HG03460 (cell line): ENCODE results near the gene CAMK2N2.

Source experiments
- ATAC-seq: cut with Tn5 transposase; IDR thresholded peaks from one replicate; pipeline ENCODE4 v1.9.1; 2021; ENCODE audit not compliant: unreplicated experiment

The CAMK2N2 gene

DNA sequence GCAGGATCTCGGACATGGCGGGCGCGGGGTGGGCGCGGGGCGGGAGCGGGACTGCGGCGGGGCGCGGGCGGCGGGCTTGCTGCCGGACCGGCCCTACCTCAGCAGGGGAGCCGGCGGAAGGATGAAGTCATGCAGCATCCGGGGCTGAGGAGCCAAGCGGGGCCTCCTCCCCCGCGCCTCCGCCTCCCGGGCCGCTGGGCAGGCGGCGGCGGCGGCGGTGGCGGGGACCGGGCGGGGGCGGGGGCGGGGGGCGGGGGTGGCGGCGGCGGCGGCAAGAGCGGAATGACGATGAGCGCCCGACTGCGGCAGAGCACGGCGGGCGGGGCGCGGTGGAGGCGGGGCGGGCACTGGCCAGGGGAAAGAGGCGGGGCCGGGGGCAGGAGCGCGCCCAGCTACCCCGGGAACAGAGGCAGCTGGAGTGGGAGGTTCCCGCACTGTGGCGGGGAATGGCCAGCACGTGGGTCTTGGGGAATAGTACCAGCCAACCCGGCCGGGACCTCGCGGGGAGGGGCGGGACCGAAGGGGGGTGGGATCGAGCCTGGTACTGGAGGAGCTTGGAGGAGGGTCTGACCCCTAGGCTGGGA, at the start of gene CAMK2N2:
TSS of gene CAMK2N2 (minus strand) at position 284 of the 584 bp plus-strand sequence. CDS start at position 16, 268 bp downstream.
- no peak for ATAC-seq

DNA sequence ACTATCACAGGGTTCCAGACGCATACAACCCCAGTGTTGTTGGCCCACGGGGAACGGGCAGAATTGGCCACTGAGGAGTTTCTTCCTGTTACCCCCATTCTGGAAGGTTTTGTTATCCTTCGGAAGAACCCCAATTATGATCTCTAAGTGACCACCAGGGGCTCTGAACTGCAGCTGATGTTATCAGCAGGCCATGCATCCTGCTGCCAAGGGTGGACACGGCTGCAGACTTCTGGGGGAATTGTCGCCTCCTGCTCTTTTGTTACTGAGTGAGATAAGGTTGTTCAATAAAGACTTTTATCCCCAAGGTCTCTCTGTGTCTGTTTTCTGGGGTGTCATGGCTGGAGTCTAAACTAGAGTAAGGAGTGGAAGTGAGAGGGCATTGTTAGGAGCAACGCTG, 47.4 kb upstream of the CAMK2N2 start:
- no peak for ATAC-seq

DNA sequence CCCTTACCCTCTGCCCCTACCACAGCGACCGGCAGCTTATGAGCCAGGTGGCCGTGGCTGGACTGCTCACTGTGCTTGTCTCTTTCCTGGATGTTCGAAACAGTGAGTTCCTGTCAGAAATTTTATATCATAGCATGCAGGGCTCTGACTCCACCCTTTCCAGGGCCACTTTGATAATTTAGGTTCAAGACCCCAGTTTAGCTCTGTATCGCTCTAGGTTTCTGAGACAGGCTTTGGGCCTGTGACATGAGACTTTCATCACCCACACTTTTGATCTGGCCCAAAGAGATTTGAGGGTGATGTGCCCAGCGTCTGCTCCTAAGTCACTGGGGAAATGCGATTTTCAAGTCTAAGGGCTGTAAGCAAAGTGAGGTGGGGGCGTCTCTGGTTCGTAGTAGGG, 46.6 kb upstream of the CAMK2N2 start:
- ATAC-seq: no peak

DNA sequence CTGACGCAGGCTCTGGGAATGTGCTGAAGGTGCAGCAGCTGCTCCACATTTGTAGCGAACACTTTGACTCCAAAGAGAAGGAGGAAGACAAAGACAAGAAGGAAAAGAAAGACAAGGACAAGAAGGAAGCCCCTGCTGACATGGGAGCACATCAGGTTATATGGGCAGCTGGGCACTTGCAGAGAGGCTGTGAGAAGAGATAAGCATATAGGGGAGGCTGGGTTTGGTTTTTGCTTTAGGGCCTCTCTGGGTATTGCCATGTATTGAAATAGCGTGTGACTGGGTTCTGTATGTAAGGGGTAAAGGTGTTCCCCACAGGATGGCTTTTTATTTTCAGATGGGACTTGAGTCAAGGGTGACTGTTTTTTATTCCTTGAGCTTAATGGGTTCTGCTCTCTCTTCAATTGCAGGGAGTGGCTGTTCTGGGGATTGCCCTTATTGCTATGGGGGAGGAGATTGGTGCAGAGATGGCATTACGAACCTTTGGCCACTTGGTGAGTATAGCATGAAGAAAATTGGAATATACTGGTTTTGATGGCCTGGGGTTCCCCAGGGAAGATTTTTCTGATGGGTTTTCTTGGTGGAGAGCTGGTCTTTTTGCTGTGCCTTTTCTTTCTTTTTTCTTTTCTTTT, 45.1 kb upstream of the CAMK2N2 start:
- ATAC-seq: no peak

DNA sequence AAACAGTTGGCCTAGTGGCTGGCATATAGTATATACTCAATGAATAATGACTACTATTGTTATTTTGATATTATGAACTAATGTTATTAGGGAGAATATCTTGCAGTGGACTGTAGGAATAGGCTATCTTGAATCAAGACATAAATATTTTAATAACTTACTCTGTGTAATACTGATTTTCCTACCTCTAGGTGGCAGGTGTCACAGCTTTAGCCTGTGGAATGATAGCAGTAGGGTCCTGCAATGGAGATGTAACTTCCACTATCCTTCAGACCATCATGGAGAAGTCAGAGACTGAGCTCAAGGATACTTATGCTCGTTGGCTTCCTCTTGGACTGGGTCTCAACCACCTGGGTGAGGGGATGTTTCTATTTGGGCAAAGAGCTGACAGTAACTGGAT, 44.2 kb upstream of the CAMK2N2 start:
- ATAC-seq: no peak

DNA sequence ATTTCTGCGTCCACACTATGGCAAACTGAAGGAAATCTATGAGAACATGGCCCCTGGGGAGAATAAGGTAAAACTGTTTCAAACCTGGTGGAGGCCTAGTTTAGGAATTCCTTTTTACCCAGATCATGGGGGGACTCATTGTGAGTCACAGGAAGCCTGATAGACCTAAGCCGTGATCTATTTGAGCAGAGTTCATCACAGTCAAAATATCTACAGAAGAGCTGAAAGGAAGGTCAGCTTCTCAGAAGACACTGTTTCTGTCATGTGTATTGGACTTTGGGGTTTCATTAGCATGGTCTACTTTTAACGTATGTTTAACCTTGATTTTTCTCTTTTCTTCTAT, 39.0 kb upstream of the CAMK2N2 start:
- ATAC-seq: no peak

DNA sequence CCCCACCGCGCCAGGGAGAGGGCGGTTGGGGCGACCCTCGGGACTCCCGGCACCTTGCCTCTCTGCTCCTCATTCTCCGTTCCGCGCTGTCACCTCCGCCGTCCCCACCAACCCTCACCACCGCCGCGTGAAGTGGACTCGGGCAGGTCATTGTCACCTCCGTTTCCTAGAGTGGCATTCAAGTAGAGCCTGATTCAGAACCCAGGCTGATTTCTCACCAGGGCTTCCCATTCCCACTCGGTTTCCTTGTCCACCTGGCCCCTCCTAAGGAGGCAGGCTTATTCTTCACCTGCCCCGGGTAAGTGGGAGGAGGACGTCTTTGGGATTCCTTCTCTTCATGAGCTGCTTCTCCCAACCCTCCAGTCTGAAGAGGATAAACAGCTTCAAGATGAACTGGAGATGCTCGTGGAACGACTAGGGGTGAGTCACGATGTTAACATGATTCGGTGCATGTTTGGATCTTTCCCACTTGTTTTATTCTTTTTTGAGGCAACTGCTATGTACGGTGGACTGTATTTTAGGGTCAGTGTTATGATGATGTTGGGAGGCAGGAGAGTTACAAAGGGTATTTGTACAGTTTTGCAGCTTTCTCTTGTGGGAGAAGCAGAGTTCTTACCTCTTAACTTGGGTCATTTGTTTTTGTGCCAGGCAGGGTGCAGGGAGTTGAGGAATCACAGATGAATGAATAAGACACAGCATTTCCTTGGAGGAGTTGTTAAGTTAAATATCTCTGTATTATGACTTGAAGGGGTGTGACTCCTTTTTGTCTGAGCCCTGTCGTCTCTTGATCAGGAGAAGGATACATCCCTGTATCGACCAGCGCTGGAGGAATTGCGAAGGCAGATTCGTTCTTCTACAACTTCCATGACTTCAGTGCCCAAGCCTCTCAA, 38.4 kb upstream of the CAMK2N2 start:
- ATAC-seq: peak; percentile 2

DNA sequence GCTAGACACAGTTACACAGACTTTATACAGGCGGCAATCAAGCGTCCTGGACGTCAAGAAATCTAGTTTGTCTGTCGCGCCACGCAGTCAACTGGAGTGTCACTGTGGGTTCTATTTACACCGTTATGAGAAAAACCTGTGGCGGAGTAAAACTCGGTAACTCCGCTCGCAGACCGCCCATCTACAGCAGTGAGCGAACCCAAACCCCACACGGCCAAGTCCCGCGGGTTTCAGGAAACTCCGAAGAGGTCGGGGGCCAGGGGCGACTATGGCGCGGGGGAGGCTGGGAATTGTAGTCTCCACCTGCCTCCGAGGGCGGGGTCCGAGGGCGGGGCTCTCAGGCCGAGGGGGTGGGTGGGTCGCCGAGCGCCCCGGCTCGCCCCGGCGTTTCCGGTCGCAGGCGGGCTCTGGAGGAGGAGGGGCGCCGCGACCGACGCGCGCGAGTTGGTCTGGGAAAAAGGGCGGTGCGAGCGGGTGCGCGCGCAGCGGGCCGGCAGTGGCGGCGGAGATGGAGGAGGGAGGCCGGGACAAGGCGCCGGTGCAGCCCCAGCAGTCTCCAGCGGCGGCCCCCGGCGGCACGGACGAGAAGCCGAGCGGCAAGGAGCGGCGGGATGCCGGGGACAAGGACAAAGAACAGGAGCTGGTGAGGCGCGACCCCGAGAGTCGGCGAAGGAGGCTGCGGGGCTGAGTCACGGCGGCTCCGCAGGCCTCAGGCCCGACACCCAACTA, 37.6 kb upstream of the CAMK2N2 start, which contains the start of gene PSMD2:
TSS of gene PSMD2 (plus strand) at position 483 of the 729 bp plus-strand sequence. CDS start at position 509, 26 bp downstream.
- peak; percentile 93 for ATAC-seq

DNA sequence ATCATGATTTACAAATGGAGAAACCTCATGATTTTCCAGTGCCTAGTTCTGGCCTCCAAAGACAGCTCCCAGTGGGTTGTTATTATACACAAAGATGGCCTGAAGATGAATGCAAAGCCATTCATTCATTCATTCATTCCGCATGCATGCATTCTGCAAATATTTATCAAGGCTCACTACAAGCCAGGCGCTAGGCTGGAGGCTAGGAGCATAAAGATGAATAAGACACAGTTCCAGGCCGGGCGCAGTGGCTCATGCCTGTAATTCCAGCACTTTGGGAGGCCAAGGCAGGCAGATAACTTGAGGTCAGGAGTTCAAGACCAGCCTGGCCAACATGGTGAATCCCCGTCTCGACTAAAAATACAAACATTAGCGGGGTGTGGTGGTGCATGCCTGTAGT, 35.3 kb upstream of the CAMK2N2 start:
- ATAC-seq: no peak

DNA sequence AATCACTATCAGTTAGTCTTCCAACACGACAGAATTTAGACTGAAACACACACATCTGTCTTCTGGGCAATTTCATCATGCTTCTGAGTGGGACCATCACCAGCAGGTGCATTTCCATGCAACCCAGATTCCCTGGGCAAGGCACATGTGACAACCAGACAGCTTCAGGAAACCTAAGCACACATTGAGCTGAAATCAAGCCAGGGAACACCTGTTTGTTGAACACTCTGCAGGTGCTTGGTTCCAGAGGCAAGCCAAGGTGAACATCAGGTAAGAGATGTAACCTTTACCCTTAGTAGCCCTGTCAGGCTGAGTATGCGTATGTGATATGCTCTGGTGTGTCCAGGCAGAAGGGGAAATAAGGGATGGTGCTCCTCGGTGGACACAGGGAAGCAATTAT, 34.4 kb upstream of the CAMK2N2 start:
- ATAC-seq: no peak

DNA sequence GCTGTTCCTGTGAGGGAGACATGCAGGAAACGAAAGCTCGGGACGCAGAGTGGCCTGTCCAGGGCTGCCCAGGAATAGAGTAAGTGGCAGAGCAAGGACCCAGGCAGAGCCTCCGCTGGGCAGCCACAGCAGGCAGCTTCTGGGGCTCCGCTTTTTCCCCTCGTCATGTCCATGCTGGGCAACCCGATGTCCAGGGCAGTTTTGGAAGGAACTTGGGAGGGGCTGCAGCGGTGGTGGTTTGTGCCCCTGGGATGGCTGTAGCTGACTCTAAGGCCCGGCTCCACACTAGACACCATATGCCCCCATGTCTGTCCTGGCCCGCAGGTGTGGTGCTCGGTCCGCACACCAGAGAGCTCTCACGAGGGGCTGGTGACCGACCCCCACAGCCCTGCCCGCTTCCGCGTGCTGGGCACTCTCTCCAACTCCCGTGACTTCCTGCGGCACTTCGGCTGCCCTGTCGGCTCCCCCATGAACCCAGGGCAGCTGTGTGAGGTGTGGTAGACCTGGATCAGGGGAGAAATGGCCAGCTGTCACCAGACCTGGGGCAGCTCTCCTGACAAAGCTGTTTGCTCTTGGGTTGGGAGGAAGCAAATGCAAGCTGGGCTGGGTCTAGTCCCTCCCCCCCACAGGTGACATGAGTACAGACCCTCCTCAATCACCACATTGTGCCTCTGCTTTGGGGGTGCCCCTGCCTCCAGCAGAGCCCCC, 30.5 kb upstream of the CAMK2N2 start:
- no peak for ATAC-seq

DNA sequence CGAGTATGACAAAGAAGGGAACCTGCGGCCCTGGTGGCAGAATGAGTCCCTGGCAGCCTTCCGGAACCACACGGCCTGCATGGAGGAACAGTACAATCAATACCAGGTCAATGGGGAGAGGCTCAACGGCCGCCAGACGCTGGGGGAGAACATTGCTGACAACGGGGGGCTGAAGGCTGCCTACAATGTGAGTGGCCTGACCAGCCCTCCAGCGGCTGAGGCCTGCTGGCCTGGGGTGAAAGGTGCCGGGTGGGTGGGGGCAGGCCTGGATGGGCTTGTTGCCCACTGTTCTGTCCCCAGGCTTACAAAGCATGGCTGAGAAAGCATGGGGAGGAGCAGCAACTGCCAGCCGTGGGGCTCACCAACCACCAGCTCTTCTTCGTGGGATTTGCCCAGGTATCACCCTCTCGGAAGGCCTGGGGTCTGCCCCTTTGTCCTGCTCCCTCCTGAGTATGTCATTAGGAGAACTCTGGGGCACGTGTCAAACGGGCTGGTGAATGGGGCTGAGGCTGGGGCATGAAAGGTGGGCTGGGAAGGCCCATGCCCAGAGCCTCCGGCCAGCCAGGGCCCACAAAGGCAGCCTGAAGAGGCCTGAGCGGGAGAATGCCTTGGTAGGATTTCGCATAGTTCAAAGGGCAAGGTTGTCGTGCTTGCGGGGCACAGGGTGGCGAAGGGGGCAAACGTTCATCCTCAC, 29.8 kb upstream of the CAMK2N2 start:
- no peak for ATAC-seq

DNA sequence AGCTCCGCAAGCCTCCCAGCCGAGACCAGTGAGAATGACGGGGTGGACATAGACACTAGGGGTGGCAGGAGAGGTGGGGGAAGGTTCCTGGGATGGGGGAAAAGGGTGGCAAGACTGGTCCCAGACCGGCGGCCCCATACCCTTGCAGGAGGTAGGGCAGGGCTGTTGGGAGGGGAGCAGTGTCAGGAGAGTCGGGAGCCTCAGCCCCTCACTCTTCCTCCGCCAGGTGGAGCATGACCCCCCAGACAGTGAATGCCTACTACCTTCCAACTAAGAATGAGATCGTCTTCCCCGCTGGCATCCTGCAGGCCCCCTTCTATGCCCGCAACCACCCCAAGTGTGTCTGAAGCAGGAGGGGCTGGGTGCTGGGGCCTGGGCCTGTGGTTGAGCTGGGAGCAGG, 29.0 kb upstream of the CAMK2N2 start:
- no peak for ATAC-seq

DNA sequence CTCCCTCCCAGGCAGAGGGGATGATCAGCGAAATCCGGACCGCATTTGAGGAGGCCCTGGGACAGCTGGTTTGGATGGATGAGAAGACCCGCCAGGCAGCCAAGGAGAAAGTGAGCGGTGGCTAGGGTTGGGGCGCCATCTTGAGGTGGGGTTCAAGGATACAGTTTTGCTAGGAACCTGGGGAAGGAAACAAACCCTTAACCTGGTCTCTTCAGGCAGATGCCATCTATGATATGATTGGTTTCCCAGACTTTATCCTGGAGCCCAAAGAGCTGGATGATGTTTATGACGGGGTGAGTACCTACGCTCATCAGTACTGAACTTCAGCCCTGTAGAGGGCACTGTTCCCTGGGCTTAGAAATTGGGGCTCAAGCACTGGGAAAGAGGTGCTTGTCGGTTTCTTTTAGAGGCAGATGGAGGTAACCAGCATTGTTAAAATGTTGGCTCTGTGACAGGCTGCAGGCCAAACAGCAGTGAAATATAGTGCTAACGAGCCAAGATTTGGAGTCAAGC, 28.1 kb upstream of the CAMK2N2 start:
- no peak for ATAC-seq

DNA sequence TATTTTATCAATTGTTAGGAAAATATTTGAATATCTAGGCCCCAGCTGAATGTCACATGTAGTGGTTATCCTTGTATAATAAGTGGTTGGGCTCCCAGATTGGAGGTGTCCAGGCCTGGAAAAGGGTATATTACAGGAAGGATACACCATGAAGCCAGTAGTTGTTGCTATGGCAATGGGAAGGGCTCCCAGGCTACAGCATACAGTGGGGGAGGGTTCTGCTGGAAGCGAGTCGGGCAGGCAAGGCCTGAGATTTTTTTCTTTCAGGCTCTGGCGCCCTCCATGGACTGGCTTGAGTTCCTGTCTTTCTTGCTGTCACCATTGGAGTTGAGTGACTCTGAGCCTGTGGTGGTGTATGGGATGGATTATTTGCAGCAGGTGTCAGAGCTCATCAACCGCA, 23.3 kb upstream of the CAMK2N2 start:
- ATAC-seq: no peak

DNA sequence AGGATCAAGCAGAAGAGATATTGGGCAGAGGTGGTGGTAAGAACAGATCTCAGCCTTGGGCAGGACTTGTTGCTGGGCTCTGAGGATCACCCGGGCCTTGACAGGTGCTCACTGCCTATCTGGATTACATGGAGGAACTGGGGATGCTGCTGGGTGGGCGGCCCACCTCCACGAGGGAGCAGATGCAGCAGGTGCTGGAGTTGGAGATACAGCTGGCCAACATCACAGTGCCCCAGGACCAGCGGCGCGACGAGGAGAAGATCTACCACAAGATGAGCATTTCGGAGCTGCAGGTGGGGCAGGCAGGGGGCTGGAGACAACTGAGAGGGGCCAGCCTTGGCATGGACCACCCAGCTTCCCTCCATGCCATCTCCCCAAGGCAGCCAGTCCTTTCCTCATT, 22.3 kb upstream of the CAMK2N2 start:
- ATAC-seq: no peak

DNA sequence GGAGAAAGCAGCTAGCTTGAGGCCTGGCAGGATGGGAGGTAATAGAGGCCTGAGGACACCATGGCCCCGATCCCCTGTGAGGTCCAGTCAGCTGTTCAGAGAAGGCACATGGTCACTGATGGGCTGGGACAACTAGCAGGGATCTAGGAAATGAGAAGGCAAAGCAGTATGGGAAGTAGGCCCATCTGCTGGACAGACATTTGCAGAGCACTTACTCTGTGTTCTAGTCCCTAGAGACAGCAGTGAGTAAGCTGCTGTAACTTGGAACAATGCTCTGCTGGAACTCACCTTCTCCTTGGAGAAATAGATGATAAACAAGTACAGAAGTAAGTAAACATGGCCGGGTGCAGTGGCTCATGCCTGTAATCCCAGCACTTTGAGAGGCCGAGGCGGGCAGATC, 21.6 kb upstream of the CAMK2N2 start:
- ATAC-seq: no peak

DNA sequence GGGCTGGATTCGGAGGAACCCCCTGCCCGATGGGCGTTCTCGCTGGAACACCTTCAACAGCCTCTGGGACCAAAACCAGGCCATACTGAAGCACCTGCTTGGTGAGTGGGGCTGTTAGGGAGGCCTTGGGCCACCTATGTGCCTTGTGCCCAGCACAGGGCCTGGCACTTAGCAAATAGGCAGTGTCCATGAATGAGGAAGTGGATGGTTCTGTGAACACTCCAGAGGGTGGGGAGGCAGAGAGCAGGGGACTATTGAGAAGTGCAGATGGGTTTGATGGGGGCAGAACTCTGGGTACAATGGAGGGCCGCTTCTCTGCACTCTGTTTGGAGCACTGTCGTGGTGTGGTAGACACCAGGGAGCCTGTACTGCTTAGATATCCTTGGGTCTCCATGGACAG, 16.0 kb upstream of the CAMK2N2 start:
- ATAC-seq: no peak

DNA sequence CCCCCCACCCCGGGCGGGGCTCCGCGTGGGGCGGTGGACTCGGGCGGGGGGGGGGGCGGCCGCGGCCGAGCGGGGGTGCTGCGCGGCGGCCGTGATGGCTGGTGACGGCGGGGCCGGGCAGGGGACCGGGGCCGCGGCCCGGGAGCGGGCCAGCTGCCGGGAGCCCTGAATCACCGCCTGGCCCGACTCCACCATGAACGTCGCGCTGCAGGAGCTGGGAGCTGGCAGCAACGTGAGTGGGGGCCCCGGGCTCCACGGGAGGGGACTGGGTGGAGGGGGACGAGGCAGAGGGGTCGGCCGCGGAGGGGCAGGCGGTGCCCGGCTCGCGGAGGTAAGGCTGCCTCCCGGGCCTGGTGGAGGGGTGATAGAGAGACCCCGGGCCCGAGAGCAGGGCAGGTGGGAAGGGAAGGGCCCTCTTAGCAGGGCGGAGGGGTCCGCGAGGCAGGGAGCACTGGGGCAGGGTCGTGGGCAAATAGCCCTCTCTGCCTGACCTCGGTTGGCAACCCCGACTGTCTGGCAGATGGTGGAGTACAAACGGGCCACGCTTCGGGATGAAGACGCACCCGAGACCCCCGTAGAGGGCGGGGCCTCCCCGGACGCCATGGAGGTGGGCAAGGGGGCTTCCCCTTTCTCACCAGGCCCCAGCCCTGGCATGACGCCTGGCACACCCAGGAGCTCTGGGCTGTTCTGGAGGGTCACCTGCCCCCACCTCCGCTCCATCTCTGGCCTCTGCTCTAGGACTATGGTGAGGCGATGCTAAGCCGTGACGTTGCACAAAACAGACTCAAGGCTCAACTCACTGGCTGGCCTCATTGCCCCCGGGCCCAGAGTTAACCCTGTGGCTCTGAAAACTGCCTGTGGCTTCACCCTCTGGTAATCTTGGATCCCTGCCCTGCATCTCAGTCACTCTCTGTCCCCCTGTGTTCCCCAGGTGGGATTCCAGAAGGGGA, 14.9 kb upstream of the CAMK2N2 start, which contains the start of gene ECE2:
TSS of gene ECE2 (plus strand) at position 62 of the 950 bp plus-strand sequence. CDS start at position 194, 132 bp downstream.
- ATAC-seq: no peak
